OCI-M2 (cell line): ENCODE results near the gene LRRN3.

ENCODE experiments used
- DNase-seq: peaks from one replicate; lab custom pipeline; 2025; ENCODE audit not compliant: unreplicated experiment; lab: John Stamatoyannopoulos, UW

The LRRN3 gene

DNA sequence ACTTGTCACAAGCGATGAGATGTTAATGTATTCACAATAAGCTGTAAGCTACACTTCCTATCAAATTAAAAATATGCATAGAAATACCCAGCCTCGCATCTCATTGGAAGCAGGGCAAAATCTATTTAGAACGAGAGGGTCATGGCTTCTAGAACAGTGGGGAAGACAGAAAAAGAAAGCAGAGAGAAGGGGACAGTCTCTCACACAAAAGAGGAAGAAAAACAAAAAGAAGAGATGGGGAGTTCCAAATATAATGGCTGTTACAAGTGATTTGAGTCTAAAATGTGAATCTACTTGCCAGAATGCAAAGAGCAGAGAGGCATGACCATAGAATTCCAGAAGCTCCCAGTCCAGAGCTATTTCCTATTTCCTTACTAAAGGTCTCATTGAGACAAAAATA is 13.8 kb downstream of the LRRN3 start:
- no peak for DNase-seq

DNA sequence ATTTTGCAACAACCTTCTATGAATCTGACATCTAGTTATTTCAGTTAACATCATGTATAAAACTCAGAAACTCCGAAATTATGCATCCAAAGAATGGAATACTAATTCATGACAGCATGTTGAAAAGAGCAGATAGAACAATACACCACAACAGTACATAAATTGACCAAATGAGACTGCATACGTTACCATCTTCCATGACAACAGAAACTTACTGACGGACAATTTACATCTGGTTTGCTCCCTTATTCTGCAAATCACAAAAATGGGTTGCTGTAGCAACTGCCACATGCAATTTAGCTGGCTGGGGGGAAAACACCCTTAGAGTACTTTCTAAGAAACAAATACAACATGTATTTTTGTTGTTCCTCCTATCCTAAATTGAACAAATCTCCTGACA is 14.3 kb downstream of the LRRN3 start:
- no peak for DNase-seq

- DNase-seq = no peak
These were observed 16.7 kb downstream of the LRRN3 start for GRCh38 chr7:111107579-111107978.

DNA sequence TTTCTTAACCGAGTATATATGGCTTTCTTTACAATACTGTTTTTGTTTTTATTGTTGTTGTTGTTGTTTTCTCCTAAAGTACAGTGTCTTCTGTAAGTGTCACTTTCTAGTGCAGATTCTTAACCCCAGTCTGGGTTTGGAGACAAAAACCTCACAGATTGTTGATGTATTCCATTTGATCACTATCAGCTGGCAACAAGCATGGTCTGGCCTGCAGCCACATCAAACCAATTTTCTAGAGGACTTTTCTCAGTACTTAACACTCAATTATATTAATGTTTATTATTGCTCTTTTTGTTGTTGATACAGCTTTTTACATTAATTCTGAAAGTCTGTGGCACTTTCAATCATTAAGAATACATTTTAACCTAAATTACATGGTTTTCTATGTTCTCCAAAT is 17.1 kb downstream of the LRRN3 start:
- no peak for DNase-seq

DNA sequence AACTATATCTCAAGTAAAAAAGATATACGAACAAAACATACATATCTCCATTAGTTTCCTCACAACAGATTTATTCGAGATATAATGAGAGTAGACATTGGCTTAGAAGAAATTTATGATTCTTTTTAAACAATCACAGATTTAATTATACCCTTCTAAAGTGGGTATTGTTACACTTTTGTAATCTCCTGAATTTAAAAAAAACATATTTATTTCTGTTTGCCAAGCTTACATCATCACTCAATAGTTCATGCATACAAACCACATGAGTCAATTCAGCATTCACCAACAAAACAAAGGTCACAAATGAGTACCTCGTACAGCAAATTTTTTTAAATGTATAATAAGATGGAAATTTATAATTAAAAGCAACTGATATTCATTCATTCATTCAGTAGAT is 17.6 kb downstream of the LRRN3 start:
- DNase-seq = no peak

GRCh38 chr7:111112439-111112838 is 21.5 kb downstream of the LRRN3 start:
- no peak for DNase-seq

DNA sequence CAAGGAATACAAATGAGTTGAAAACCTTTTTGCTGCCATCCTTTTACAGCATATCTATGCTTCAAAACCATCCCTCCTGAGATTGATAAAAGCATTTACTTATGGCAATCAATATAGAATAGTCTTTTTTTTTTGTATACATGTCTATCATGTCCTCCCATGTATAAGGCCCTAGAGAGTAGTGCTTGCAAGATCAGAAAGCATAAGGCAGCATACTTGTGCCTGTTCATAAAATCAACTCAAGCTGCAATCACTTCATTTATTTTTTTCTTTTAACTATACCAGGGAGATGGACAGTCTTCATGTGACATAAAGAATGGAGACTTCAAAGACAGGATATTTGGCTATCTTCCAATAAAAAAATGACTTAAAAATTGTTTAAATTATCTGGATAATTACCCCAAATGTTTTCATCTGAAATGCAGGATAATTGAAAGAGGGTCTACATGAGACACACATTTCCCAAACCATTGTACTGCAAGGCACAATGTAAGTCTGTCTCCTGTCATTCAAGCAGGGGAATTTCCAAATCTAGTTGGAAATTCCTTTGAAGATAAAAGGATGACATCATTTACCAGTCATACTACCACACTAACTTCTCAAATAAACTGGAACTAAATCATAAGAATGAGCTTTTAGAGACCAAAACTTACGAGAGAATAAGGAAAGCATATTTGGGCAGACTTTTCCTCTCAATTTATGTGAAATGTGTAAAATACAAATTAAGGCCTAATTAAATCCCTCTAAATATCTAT is 22.5 kb downstream of the LRRN3 start:
- DNase-seq = no peak

DNA sequence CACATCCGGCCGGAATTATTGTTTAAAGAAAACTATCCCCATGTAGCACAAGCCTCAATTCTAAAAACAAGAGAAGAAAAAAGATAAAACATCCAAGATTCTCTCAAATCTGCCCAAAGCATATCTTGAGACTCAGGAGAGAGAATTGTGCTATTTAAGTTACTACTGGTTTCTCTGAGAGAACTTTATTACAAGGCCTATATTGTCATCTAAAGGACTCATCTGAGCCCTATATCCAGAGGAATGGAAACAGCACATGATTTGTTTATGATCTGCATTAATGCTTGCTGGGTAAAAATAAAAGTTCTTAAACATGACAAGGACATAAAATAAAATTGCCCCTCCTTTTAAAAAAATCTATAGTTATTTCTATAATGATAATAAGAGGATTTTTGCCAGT is 25.0 kb downstream of the LRRN3 start:
- DNase-seq = no peak

DNA sequence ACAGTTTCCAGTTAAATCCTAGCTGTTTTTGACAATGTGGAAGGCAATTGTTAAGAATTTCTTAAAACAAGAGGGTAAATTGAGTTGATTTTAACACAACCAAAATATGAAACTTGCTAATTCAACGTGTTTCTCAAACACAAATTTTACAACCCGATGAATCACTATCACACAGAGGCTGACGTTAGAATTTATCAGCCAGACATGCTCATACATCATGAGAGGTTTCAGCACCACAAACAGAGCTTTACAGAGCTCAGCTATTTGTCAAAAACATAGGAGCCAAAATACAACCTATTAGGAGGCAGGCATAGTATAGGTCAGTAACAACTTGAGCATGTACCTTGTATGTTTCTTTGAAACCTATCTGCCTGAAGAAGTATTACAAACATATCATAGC is 36.1 kb downstream of the LRRN3 start:
- DNase-seq = no peak

- no peak for DNase-seq
These were observed 38.5 kb downstream of the LRRN3 start for GRCh38 chr7:111129435-111129834.

- DNase-seq = no peak
These were observed 41.9 kb downstream of the LRRN3 start for GRCh38 chr7:111132833-111133232.

GRCh38 chr7:111137296-111138192 is 46.6 kb downstream of the LRRN3 start:
- DNase-seq = no peak

- no peak for DNase-seq
These were observed 47.3 kb downstream of the LRRN3 start for GRCh38 chr7:111138193-111138569.

- DNase-seq = no peak
These were observed 47.7 kb downstream of the LRRN3 start for GRCh38 chr7:111138586-111138985.

- no peak for DNase-seq
These were observed 49.4 kb downstream of the LRRN3 start for GRCh38 chr7:111140091-111140865.

- no peak for DNase-seq
These were observed 54.5 kb downstream of the LRRN3 start for GRCh38 chr7:111145472-111145871.

DNA sequence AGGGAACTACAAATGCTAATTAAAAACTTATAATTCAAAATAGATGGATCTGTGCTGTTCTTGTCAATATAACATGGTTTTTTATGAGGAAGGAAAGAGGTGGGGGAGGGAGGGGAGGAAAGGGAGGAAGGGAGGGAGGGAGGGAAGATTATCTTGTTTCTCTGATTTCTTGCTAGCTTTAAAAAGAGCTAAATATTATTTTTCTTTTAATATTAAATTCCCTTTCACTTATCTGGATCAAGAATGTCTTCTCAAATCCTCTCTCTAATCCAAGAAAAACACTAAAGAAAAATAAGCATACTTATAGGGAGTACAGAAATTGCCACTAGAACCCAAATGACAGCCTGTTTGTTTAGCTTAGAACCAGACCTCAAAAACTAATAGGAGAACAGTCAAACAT is 55.2 kb downstream of the LRRN3 start:
- no peak for DNase-seq

GRCh38 chr7:111147708-111148533 is 57.0 kb downstream of the LRRN3 start:
- DNase-seq = no peak

- DNase-seq = no peak
These were observed 59.8 kb downstream of the LRRN3 start for GRCh38 chr7:111150709-111151108.

- DNase-seq = no peak
These were observed 68.5 kb downstream of the LRRN3 start for GRCh38 chr7:111159426-111159825.

GRCh38 chr7:111160297-111160696 is 69.4 kb downstream of the LRRN3 start:
- DNase-seq = no peak
